Prostate gland (tissue), 2 donors: ENCODE data around the gene KRTAP10-3. TPM values are rescaled to one million over a fixed set of nuclear protein-coding genes. Genes with fewer than 3 reads are reported as not detected.
"Not testable (repeated sequence)": the region's sequence is repeated elsewhere in the genome, so short reads cannot be mapped to it uniquely, and the experiment has no call there.

Experiments used
- DNase-seq: peaks from one replicate; pipeline ENCODE4 v3.0.0-alpha.2; 2019; ENCODE audit warnings: low spot score
- H3K27ac ChIP-seq, 2 donors: fragments of 200-600 bp; sonication (generic); 2 replicates each; pipeline ENCODE4 v1.5.1; 2017 to 2019
- H3K27me3 ChIP-seq: fragments of 200-600 bp; sonication (generic); replicated peaks from 2 replicates; pipeline ENCODE4 v1.5.1; 2019; ENCODE audit not compliant: insufficient read depth
- H3K36me3 ChIP-seq, 2 donors: fragments of 200-600 bp; sonication (generic); 1 replicate in 1 of 2; 2 replicates in 1 of 2; pipeline versions ENCODE4 v1.5.1 to v1.8.1; 2017 to 2019
- H3K4me1 ChIP-seq: fragments of 200-600 bp; sonication (generic); replicated peaks from 2 replicates; pipeline ENCODE4 v1.5.1; 2019
- H3K4me3 ChIP-seq, 2 donors: fragments of 200-600 bp; sonication (generic); 2 replicates each; pipeline ENCODE4 v1.5.1; 2017 to 2019
- H3K9me3 ChIP-seq: fragments of 200-600 bp; sonication (generic); 2 replicates; pipeline ENCODE4 v1.5.1; 2017
- POLR2A ChIP-seq: fragments of 450-650 bp; IDR thresholded peaks from one replicate; pipeline ENCODE4 v1.6.1; 2016; ENCODE audit warnings: antibody characterized with exemption, mild to moderate bottlenecking
- POLR2AphosphoS5 ChIP-seq: sonication (generic); formaldehyde crosslinking; IDR thresholded peaks from one replicate; pipeline ENCODE4 v1.6.1; 2017; ENCODE audit warnings: antibody characterized with exemption
- WGBS: methylation state at CpG from one replicate; pipeline ENCODE4 v1.1.5; 2018; 5-methylcytosine and 5-hydroxymethylcytosine counted together
- intact Hi-C: fragments of 100-400 bp; cut with DNase I; formaldehyde crosslinking; loops from one replicate; pipeline ENCODE4 v1.14.2; 2022
- total RNA-seq, 2 donors: library from RNA; depleted of rRNA; stranded (reverse); fragments of >200 nt; gene quantifications; one replicate each; pipeline ENCODE4 v1.1.0, GENCODE V29; 2016
- TF ChIP-seq, protein P1 (sequence below), 4 experiments: fragments of 200-600 bp in 2 of 4; fragments of 450-650 bp in 2 of 4; sonication (generic) in 2 of 4; IDR thresholded peaks; 1 replicate in 3 of 4; 2 replicates in 1 of 4; pipeline ENCODE4 v1.5.1; 2016 to 2019; ENCODE audit warnings: antibody characterized with exemption in 4 of 4, mild to moderate bottlenecking in 2 of 4, moderate library complexity in 2 of 4

The KRTAP10-3 gene
- total RNA-seq, 2 donors from 2014 or later: not detected

DNA sequence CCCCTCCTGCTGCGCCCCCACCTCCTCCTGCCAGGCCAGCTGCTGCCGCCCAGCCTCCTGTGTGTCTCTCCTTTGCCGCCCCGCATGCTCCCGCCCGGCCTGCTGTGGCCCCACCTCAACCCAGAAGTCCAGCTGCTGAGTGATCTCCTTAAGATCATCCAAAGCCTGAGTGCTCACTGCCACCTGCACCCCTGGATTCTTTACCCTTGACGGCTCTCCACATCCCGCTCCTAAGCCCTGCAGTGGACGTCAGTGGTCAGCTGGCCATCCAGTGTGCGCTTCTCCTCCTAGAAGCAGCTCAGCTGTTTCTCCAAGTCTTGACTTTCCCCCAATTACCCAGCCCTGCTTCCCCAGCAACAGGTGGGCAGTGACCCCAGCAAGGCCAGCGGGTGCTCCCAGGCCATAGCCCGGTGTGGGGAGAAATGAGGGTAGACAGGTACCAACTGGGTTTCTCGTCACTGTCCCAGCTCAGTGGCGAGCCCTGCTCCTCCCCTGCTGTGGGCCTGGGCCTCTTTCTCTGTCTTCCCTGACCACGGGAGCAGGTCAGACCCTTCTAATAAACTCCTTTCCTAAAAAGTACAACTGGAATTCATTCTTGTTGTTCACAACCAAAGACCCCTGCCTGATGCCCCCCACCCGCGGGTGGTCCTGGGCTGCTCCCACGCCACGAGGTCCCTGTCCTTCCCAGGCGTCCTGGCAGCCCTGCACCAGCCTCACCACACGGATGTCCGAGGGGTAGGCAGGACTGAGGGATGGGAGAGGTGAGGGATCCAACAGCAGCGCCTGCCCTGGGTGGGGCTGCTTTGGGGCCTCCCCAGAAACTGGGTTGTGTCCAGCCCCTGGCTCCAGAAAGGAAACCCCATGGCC, 43.2 kb upstream of the KRTAP10-3 start:
- H3K27me3 ChIP-seq: peaks cover 4% of the 10 kb centered on the region
- intact Hi-C loops: no loop called here
- 72% methylated on average over 23 of the region's 23 CpGs for WGBS
- H3K36me3 ChIP-seq: no peaks in the 10 kb centered on the region
- no peak overlapping the region for H3K4me3 ChIP-seq
- no peak for DNase-seq
- H3K27ac ChIP-seq: no peak overlapping the region
- no peaks in the 10 kb centered on the region for H3K4me1 ChIP-seq
- TF ChIP-seq POLR2A (no peak), POLR2AphosphoS5 (no peak)
- TF ChIP-seq, protein P1, sequence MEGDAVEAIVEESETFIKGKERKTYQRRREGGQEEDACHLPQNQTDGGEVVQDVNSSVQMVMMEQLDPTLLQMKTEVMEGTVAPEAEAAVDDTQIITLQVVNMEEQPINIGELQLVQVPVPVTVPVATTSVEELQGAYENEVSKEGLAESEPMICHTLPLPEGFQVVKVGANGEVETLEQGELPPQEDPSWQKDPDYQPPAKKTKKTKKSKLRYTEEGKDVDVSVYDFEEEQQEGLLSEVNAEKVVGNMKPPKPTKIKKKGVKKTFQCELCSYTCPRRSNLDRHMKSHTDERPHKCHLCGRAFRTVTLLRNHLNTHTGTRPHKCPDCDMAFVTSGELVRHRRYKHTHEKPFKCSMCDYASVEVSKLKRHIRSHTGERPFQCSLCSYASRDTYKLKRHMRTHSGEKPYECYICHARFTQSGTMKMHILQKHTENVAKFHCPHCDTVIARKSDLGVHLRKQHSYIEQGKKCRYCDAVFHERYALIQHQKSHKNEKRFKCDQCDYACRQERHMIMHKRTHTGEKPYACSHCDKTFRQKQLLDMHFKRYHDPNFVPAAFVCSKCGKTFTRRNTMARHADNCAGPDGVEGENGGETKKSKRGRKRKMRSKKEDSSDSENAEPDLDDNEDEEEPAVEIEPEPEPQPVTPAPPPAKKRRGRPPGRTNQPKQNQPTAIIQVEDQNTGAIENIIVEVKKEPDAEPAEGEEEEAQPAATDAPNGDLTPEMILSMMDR (IDR thresholded peaks at IDR 0.05): no peak
- H3K9me3 ChIP-seq: no peaks in the 10 kb centered on the region

DNA sequence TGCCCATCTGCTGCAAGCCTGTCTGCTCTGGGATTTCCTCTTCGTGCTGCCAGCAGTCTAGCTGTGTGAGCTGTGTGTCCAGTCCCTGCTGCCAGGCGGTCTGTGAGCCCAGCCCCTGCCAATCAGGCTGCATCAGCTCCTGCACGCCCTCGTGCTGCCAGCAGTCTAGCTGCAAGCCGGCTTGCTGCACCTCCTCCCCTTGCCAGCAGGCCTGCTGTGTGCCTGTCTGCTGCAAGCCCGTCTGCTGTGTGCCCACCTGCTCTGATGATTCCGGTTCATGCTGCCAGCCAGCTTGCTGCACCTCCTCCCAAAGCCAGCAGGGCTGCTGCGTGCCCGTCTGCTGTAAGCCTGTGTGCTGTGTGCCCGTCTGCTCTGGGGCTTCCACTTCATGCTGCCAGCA, 42.5 kb upstream of the KRTAP10-3 start:
- H3K9me3 ChIP-seq, H3K4me3 ChIP-seq, H3K4me1 ChIP-seq, DNase-seq, H3K36me3 ChIP-seq, H3K27me3 ChIP-seq, H3K27ac ChIP-seq, intact Hi-C loops: not testable (repeated sequence)
- 58% methylated on average over 8 of the region's 10 CpGs for WGBS

DNA sequence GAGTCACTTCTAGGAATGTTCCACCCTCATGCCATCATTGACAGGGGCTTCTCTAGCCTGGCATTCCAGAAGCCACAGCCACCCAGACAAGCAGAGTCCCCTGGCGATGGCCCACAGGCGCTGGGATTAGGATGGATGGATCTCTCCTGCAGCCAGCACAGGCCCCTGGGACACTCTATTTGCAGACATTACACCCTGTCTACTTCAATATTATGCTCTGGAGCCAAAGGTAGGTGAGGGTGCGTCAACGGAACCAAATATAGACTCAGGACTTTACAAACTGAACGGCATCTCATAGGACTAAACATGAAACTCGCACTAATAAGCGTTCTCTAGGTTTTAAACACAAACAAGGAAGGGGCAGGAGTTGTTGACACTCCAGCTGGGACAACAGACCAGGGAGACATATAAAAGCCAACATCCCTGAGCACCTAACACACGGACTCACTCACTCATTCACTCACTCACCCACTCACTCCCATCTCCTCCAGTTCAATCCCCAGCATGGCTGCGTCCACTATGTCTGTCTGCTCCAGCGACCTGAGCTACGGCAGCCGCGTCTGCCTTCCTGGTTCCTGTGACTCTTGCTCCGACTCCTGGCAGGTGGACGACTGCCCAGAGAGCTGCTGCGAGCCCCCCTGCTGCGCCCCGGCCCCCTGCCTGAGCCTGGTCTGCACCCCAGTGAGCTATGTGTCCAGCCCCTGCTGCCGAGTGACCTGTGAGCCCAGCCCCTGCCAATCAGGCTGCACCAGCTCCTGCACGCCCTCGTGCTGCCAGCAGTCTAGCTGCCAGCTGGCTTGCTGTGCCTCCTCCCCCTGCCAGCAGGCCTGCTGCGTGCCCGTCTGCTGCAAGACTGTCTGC, 41.8 kb upstream of the KRTAP10-3 start, which contains the start of gene KRTAP10-7:
KRTAP10-7 (plus strand) TSS at position 480 of the 861 bp plus-strand sequence; CDS start at position 505, 25 bp downstream.
- H3K36me3 ChIP-seq, intact Hi-C loops, H3K27ac ChIP-seq, DNase-seq, H3K9me3 ChIP-seq, H3K27me3 ChIP-seq, H3K4me3 ChIP-seq, H3K4me1 ChIP-seq: not testable (repeated sequence)
- 55% methylated on average over 18 of the region's 23 CpGs for WGBS

DNA sequence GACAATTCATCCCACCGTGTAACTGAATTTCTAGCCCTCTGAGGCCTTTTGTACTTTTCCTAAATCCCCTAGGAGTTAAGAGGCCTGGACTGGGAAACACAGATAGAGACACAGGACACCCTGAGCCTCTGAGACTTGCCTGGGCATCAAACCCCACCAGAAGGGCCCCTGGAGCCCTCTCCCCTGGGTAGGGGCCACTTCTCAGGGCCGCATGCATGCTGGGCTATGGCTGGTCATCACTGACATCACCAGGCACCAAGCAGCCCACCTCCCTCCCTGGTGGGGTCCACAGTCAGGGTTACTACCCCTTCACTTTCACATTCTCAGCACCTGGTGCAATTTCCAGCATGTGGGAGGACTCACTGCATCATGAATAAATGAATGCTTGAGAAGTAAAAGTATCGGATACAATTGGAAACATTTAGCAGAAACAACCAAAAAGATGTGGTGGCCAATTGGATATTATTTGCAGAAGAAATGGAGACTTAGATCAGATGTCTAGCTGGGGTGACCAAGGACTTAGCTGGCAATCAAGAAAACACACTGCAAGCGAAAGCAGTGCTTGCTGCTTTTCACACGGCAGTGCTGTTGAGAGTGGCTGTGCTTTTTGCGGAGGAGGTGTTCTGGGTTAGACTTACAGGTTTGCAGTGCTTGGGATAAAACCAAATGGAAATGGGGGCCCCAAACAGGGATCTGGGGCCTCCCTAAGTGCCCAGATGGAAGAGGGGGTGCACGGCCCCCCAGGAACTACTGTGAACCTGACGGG, 40.9 kb upstream of the KRTAP10-3 start:
- Histone ChIP-seq H3K27ac (no peak overlapping the region), H3K4me1 (no peaks in the 10 kb centered on the region), H3K4me3 (no peak overlapping the region), H3K36me3 (no peaks in the 10 kb centered on the region), H3K9me3 (no peaks in the 10 kb centered on the region), H3K27me3 (peaks cover 3% of the 10 kb centered on the region)
- no peak for TF ChIP-seq POLR2AphosphoS5
- TF ChIP-seq, protein P1 (IDR thresholded peaks at IDR 0.05): no peak
- no peak for TF ChIP-seq POLR2A
- DNase-seq: no peak
- WGBS: 93% methylated on average over 8 of the region's 8 CpGs
- intact Hi-C loops: no loop called here

DNA sequence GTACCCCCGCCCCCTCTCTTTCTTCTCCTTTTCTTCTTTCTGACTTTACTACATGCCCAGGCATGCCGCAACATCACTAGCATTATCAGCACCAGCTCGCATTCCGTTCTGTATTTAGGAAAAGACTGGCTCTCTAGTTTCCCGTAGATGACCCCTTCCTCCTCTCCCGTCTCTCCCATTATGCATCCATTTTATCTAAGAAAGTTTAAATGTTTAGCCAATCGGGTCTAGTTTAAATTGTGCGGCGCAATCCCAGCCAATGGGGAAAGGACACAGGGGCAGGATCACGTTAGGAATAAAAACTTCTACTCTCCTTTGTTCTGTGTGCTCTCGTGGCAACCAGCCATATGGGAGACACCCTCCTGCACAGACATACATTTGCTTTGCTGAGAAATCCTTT, 39.5 kb upstream of the KRTAP10-3 start:
- H3K4me3 ChIP-seq: no peak overlapping the region
- intact Hi-C loops: no loop called here
- no peak overlapping the region for H3K27ac ChIP-seq
- whole genome bisulfite sequencing: 69% methylated on average over 11 of the region's 11 CpGs
- no peaks in the 10 kb centered on the region for H3K36me3 ChIP-seq
- TF ChIP-seq, protein P1 (IDR thresholded peaks at IDR 0.05): no peak
- TF ChIP-seq POLR2AphosphoS5 (no peak), POLR2A (no peak)
- no peak for DNase-seq
- H3K27me3 ChIP-seq: peaks cover 2% of the 10 kb centered on the region
- no peaks in the 10 kb centered on the region for H3K9me3 ChIP-seq
- H3K4me1 ChIP-seq: no peaks in the 10 kb centered on the region
